Measurements from ENCODE around the gene VSIG8. TPM values are rescaled to one million over a fixed set of nuclear protein-coding genes. Genes with fewer than 3 reads are reported as not detected.

VSIG8 gene
- total RNA-seq, 1 experiment from 2014 or later = not detected

DNA sequence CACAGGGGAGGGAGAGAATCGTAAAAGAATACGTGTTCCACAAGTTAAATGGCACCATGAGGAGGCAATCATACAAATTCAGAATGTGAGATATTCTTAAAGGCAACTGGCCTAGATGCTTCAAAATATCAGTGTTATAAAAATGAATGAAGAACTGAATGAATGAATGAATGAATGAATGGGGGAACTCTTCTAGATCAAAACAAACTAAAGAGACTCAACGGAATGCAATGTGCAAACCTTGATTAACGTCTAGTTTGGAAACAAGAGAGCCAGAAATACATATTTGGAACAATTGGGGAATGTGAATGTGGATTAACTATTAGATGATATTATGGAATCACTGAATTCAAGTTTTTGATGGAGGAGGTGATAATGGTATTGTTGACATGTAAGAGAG lies 20.7 kb upstream of the VSIG8 start (continued):
- TF ChIP-seq GTF2I (CRISPR knock-in tag; conservative IDR thresholded peaks at IDR 0.05) (no peak), ZNF317 (CRISPR knock-in tag; IDR thresholded peaks at IDR 0.05; ENCODE audit: borderline replicate concordance, low read depth) (no peak), TCF7 (CRISPR knock-in tag; IDR thresholded peaks at IDR 0.05; ENCODE audit: low read depth) (no peak), ZNF423 (CRISPR knock-in tag; IDR thresholded peaks at IDR 0.05) (no peak), ZBTB21 (CRISPR knock-in tag; IDR thresholded peaks at IDR 0.05; ENCODE audit: borderline replicate concordance) (no peak)
- TF ChIP-seq, protein P1, sequence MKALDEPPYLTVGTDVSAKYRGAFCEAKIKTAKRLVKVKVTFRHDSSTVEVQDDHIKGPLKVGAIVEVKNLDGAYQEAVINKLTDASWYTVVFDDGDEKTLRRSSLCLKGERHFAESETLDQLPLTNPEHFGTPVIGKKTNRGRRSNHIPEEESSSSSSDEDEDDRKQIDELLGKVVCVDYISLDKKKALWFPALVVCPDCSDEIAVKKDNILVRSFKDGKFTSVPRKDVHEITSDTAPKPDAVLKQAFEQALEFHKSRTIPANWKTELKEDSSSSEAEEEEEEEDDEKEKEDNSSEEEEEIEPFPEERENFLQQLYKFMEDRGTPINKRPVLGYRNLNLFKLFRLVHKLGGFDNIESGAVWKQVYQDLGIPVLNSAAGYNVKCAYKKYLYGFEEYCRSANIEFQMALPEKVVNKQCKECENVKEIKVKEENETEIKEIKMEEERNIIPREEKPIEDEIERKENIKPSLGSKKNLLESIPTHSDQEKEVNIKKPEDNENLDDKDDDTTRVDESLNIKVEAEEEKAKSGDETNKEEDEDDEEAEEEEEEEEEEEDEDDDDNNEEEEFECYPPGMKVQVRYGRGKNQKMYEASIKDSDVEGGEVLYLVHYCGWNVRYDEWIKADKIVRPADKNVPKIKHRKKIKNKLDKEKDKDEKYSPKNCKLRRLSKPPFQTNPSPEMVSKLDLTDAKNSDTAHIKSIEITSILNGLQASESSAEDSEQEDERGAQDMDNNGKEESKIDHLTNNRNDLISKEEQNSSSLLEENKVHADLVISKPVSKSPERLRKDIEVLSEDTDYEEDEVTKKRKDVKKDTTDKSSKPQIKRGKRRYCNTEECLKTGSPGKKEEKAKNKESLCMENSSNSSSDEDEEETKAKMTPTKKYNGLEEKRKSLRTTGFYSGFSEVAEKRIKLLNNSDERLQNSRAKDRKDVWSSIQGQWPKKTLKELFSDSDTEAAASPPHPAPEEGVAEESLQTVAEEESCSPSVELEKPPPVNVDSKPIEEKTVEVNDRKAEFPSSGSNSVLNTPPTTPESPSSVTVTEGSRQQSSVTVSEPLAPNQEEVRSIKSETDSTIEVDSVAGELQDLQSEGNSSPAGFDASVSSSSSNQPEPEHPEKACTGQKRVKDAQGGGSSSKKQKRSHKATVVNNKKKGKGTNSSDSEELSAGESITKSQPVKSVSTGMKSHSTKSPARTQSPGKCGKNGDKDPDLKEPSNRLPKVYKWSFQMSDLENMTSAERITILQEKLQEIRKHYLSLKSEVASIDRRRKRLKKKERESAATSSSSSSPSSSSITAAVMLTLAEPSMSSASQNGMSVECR (CRISPR knock-in tag; IDR thresholded peaks at IDR 0.05; ENCODE audit: borderline replicate concordance) = no peak
- TF ChIP-seq, protein P2, sequence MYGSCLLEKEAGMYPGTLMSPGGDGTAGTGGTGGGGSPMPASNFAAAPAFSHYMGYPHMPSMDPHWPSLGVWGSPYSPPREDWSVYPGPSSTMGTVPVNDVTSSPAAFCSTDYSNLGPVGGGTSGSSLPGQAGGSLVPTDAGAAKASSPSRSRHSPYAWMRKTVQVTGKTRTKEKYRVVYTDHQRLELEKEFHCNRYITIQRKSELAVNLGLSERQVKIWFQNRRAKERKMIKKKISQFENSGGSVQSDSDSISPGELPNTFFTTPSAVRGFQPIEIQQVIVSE (CRISPR knock-in tag; IDR thresholded peaks at IDR 0.05; ENCODE audit: borderline replicate concordance) = no peak
- TF ChIP-seq, protein P3, sequence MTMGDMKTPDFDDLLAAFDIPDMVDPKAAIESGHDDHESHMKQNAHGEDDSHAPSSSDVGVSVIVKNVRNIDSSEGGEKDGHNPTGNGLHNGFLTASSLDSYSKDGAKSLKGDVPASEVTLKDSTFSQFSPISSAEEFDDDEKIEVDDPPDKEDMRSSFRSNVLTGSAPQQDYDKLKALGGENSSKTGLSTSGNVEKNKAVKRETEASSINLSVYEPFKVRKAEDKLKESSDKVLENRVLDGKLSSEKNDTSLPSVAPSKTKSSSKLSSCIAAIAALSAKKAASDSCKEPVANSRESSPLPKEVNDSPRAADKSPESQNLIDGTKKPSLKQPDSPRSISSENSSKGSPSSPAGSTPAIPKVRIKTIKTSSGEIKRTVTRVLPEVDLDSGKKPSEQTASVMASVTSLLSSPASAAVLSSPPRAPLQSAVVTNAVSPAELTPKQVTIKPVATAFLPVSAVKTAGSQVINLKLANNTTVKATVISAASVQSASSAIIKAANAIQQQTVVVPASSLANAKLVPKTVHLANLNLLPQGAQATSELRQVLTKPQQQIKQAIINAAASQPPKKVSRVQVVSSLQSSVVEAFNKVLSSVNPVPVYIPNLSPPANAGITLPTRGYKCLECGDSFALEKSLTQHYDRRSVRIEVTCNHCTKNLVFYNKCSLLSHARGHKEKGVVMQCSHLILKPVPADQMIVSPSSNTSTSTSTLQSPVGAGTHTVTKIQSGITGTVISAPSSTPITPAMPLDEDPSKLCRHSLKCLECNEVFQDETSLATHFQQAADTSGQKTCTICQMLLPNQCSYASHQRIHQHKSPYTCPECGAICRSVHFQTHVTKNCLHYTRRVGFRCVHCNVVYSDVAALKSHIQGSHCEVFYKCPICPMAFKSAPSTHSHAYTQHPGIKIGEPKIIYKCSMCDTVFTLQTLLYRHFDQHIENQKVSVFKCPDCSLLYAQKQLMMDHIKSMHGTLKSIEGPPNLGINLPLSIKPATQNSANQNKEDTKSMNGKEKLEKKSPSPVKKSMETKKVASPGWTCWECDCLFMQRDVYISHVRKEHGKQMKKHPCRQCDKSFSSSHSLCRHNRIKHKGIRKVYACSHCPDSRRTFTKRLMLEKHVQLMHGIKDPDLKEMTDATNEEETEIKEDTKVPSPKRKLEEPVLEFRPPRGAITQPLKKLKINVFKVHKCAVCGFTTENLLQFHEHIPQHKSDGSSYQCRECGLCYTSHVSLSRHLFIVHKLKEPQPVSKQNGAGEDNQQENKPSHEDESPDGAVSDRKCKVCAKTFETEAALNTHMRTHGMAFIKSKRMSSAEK (CRISPR knock-in tag; IDR thresholded peaks at IDR 0.05; ENCODE audit: borderline replicate concordance) = no peak
- TF ChIP-seq, protein P4, sequence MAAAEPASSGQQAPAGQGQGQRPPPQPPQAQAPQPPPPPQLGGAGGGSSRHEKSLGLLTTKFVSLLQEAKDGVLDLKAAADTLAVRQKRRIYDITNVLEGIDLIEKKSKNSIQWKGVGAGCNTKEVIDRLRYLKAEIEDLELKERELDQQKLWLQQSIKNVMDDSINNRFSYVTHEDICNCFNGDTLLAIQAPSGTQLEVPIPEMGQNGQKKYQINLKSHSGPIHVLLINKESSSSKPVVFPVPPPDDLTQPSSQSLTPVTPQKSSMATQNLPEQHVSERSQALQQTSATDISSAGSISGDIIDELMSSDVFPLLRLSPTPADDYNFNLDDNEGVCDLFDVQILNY (CRISPR knock-in tag; IDR thresholded peaks at IDR 0.05) = no peak
- TF ChIP-seq, protein P5, sequence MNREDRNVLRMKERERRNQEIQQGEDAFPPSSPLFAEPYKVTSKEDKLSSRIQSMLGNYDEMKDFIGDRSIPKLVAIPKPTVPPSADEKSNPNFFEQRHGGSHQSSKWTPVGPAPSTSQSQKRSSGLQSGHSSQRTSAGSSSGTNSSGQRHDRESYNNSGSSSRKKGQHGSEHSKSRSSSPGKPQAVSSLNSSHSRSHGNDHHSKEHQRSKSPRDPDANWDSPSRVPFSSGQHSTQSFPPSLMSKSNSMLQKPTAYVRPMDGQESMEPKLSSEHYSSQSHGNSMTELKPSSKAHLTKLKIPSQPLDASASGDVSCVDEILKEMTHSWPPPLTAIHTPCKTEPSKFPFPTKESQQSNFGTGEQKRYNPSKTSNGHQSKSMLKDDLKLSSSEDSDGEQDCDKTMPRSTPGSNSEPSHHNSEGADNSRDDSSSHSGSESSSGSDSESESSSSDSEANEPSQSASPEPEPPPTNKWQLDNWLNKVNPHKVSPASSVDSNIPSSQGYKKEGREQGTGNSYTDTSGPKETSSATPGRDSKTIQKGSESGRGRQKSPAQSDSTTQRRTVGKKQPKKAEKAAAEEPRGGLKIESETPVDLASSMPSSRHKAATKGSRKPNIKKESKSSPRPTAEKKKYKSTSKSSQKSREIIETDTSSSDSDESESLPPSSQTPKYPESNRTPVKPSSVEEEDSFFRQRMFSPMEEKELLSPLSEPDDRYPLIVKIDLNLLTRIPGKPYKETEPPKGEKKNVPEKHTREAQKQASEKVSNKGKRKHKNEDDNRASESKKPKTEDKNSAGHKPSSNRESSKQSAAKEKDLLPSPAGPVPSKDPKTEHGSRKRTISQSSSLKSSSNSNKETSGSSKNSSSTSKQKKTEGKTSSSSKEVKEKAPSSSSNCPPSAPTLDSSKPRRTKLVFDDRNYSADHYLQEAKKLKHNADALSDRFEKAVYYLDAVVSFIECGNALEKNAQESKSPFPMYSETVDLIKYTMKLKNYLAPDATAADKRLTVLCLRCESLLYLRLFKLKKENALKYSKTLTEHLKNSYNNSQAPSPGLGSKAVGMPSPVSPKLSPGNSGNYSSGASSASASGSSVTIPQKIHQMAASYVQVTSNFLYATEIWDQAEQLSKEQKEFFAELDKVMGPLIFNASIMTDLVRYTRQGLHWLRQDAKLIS (CRISPR knock-in tag; IDR thresholded peaks at IDR 0.05; ENCODE audit: borderline replicate concordance) = no peak

DNA sequence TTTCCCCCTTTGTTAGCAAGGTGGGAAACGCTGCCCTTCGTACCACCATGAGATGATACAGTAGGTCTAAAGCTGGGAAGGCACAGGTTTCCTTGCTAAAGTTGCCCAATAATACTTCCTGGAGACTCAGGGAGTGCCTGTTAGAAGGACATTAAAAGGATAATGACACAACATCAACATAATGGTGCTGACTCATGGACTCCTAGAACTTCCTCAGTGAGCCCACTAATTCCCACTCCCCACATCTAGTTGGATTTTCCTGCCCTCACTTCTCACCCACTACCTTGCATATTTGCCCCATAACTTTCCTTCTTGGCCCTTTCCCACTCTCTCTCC lies 20.0 kb upstream of the VSIG8 start:
- POLR2A ChIA-PET = no interaction called here
- H3K4me1 Mint-ChIP-seq = no peaks in the 10 kb centered on the region
- no peak overlapping the region for H3K4me3 Mint-ChIP-seq
- TF ChIP-seq EMX1 (CRISPR knock-in tag; IDR thresholded peaks at IDR 0.05) (no peak), NR1H2 (CRISPR knock-in tag; IDR thresholded peaks at IDR 0.05) (no peak), ATF1 (CRISPR knock-in tag; IDR thresholded peaks at IDR 0.05) (no peak), ZNF138 (CRISPR knock-in tag; conservative IDR thresholded peaks at IDR 0.05) (no peak), SMAD4 (CRISPR knock-in tag; IDR thresholded peaks at IDR 0.05) (no peak)
- TF ChIP-seq, protein P6, sequence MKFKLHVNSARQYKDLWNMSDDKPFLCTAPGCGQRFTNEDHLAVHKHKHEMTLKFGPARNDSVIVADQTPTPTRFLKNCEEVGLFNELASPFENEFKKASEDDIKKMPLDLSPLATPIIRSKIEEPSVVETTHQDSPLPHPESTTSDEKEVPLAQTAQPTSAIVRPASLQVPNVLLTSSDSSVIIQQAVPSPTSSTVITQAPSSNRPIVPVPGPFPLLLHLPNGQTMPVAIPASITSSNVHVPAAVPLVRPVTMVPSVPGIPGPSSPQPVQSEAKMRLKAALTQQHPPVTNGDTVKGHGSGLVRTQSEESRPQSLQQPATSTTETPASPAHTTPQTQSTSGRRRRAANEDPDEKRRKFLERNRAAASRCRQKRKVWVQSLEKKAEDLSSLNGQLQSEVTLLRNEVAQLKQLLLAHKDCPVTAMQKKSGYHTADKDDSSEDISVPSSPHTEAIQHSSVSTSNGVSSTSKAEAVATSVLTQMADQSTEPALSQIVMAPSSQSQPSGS (CRISPR knock-in tag; IDR thresholded peaks at IDR 0.05; ENCODE audit: borderline replicate concordance, low read depth) = no peak
- TF ChIP-seq, protein P7, sequence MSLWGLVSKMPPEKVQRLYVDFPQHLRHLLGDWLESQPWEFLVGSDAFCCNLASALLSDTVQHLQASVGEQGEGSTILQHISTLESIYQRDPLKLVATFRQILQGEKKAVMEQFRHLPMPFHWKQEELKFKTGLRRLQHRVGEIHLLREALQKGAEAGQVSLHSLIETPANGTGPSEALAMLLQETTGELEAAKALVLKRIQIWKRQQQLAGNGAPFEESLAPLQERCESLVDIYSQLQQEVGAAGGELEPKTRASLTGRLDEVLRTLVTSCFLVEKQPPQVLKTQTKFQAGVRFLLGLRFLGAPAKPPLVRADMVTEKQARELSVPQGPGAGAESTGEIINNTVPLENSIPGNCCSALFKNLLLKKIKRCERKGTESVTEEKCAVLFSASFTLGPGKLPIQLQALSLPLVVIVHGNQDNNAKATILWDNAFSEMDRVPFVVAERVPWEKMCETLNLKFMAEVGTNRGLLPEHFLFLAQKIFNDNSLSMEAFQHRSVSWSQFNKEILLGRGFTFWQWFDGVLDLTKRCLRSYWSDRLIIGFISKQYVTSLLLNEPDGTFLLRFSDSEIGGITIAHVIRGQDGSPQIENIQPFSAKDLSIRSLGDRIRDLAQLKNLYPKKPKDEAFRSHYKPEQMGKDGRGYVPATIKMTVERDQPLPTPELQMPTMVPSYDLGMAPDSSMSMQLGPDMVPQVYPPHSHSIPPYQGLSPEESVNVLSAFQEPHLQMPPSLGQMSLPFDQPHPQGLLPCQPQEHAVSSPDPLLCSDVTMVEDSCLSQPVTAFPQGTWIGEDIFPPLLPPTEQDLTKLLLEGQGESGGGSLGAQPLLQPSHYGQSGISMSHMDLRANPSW (CRISPR knock-in tag; conservative IDR thresholded peaks at IDR 0.05; ENCODE audit: low read depth) = no peak

More for the DNA sequence above, 20.0 kb upstream of the VSIG8 start:
- no peaks in the 10 kb centered on the region for H3K27me3 Mint-ChIP-seq (ENCODE audit: low read depth)
- no peaks in the 10 kb centered on the region for H3K9me3 Mint-ChIP-seq
- ATAC-seq (no peak), DNase-seq (ENCODE audit: low spot score) (no peak)
- H3K27ac Mint-ChIP-seq = no peak overlapping the region
- CTCF ChIA-PET = interaction anchor here (0.9 to 1.7 kb wide), 3 partner anchors 10 to 84 kb away, joined by 3 to 4 read pairs (median 4); no protein-coding TSS in a partner anchor
- H3K36me3 Mint-ChIP-seq = no peaks in the 10 kb centered on the region
